RWPE2 (cell line): Measurements from ENCODE around the gene RNF103.

Source experiments
- ATAC-seq: fragments of 200-7000 bp; cut with Tn5 transposase; 3 replicates; pipeline ENCODE4 v1.9.1; 2021; ENCODE audit warnings: low read depth
- DNase-seq: peaks from one replicate; pipeline ENCODE4 v3.0.0-alpha.2; 2020; ENCODE audit warnings: low spot score
- H3K27ac ChIP-seq: fragments of 450-650 bp; 2 replicates; pipeline ENCODE4 v1.5.1; 2017; ENCODE audit warnings: mild to moderate bottlenecking; ENCODE audit not compliant: poor library complexity, severe bottlenecking
- H3K27me3 ChIP-seq: fragments of 250-450 bp; sonication (Bioruptor Pico); 2 replicates; pipeline ENCODE4 v1.5.1; 2021; ENCODE audit warnings: mild to moderate bottlenecking, moderate library complexity; ENCODE audit not compliant: insufficient read depth, poor library complexity, severe bottlenecking
- H3K36me3 ChIP-seq: fragments of 250-450 bp; sonication (Bioruptor Pico); 2 replicates; pipeline ENCODE4 v1.5.1; 2020; ENCODE audit warnings: low read depth, mild to moderate bottlenecking, moderate library complexity
- H3K4me1 ChIP-seq: fragments of 250-450 bp; sonication (Bioruptor Pico); 2 replicates; pipeline ENCODE4 v1.5.1; 2021; ENCODE audit warnings: mild to moderate bottlenecking, moderate library complexity; ENCODE audit not compliant: insufficient read depth, poor library complexity, severe bottlenecking
- H3K4me3 ChIP-seq: fragments of 250-450 bp; sonication (Bioruptor Pico); 2 replicates; pipeline ENCODE4 v1.5.1; 2021; ENCODE audit warnings: mild to moderate bottlenecking, moderate library complexity; ENCODE audit not compliant: severe bottlenecking
- H3K9me3 ChIP-seq: fragments of 250-450 bp; sonication (Bioruptor Pico); 2 replicates; pipeline ENCODE4 v1.5.1; 2021; ENCODE audit warnings: mild to moderate bottlenecking, moderate library complexity; ENCODE audit not compliant: severe bottlenecking
- TF ChIP-seq, protein P1 (sequence below): fragments of 450-650 bp; IDR thresholded peaks from one replicate; pipeline ENCODE4 v1.5.1; 2017; ENCODE audit warnings: mild to moderate bottlenecking, moderate library complexity; ENCODE audit not compliant: poor library complexity, severe bottlenecking

The RNF103 gene

DNA sequence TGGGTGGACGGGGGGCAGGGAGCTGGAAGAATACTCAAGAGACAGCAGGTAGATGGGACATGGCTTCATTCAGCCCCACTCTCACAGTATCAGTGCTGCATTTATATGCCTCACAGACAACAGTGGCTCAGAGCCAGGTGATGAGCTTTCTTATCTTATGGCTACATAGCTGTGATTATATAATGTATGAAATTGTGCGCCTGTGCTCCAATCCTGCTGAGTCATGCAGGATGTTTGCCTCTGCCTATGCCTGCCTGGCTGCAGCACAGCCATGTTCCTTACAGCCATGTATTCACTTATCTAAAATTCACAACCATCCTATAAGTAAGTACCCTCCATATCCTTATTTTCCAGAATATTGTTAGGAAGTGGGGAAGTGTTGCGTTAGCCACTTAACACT, 37.7 kb upstream of the RNF103 start:
- Histone ChIP-seq H3K36me3 (no peaks in the 10 kb centered on the region), H3K4me1 (no peaks in the 10 kb centered on the region), H3K9me3 (no peaks in the 10 kb centered on the region), H3K27me3 (no peaks in the 10 kb centered on the region), H3K27ac (no peak overlapping the region), H3K4me3 (no peak overlapping the region)
- DNase-seq (no peak), ATAC-seq (no peak)
- TF ChIP-seq, protein P1, sequence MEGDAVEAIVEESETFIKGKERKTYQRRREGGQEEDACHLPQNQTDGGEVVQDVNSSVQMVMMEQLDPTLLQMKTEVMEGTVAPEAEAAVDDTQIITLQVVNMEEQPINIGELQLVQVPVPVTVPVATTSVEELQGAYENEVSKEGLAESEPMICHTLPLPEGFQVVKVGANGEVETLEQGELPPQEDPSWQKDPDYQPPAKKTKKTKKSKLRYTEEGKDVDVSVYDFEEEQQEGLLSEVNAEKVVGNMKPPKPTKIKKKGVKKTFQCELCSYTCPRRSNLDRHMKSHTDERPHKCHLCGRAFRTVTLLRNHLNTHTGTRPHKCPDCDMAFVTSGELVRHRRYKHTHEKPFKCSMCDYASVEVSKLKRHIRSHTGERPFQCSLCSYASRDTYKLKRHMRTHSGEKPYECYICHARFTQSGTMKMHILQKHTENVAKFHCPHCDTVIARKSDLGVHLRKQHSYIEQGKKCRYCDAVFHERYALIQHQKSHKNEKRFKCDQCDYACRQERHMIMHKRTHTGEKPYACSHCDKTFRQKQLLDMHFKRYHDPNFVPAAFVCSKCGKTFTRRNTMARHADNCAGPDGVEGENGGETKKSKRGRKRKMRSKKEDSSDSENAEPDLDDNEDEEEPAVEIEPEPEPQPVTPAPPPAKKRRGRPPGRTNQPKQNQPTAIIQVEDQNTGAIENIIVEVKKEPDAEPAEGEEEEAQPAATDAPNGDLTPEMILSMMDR: no peak

GRCh38 chr2:86650188-86650587, 26.5 kb upstream of the RNF103 start:
- no peaks in the 10 kb centered on the region for H3K36me3 ChIP-seq

DNA sequence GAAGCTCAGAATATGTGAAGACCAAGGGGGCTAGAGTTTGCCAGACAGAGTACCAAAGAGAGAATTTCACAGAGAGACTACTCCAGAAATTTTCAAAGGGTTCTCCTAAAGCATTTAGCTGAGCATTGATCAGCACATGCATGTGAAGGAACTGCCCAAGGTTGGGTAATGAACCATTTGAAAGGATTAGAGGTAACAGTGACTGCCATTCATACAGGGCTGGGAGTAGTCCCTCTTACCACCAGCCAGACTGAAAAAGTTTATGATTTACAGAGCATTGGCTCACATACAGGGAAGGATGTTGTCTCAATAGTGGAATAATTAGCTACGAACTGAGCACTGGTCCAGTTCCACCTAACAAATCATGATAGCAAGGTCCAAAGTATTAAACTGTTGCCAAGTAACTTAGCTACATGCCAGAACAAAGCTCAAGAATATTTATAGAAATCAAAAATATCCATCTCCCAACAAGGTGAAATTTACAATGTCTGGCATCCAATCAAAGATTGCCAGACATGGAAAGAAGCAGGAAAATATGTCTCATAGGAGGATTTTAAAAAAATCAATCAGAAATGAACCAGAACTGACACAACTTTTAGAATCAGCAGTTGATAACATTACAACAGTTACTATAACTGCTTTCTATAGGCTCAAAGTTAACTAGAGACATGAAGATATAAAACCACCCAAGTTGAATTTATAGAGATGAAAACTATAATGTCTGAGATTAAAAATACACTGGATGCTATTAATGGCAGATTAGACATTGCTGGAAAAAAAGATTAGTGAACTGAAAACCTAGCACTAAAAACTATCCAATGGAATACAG, 25.7 kb upstream of the RNF103 start:
- TF ChIP-seq, protein P1: no peak
- DNase-seq (no peak), ATAC-seq (no peak)
- Histone ChIP-seq H3K4me1 (no peaks in the 10 kb centered on the region), H3K4me3 (no peak overlapping the region), H3K27ac (no peak overlapping the region), H3K36me3 (no peaks in the 10 kb centered on the region), H3K9me3 (no peaks in the 10 kb centered on the region), H3K27me3 (no peaks in the 10 kb centered on the region)

More at GRCh38 chr2:86650188-86650587, 26.5 kb upstream of the RNF103 start:
- Histone ChIP-seq H3K4me1 (no peaks in the 10 kb centered on the region), H3K9me3 (no peaks in the 10 kb centered on the region), H3K4me3 (no peak overlapping the region), H3K27me3 (no peaks in the 10 kb centered on the region), H3K27ac (no peak overlapping the region)
- ATAC-seq: no peak
- TF ChIP-seq, protein P1: no peak
- no peak for DNase-seq

GRCh38 chr2:86648681-86649080, 25.0 kb upstream of the RNF103 start:
- H3K27ac ChIP-seq: no peak overlapping the region
- no peaks in the 10 kb centered on the region for H3K27me3 ChIP-seq
- H3K4me1 ChIP-seq: no peaks in the 10 kb centered on the region
- TF ChIP-seq, protein P1: no peak
- DNase-seq (no peak), ATAC-seq (no peak)
- no peaks in the 10 kb centered on the region for H3K9me3 ChIP-seq
- no peaks in the 10 kb centered on the region for H3K36me3 ChIP-seq
- H3K4me3 ChIP-seq: no peak overlapping the region

DNA sequence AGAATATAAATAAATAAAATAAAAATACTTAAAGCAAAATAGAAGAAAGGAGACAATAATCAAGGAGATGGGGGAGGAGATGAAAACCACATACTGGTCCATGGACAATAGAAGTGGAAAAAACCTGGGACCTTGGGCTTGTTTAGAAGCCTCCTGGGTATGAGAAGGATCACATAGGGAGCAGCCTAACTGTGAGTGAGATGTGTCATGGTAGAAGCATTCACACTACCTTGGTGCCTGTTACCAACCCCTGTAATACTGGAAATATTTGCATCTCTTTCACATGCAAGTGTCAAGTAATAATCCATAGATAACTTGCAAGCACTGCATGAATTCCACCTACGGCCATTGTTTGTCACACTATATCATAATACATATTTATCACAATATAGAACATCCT, 23.2 kb upstream of the RNF103 start:
- no peaks in the 10 kb centered on the region for H3K9me3 ChIP-seq
- no peaks in the 10 kb centered on the region for H3K27me3 ChIP-seq
- TF ChIP-seq, protein P1: no peak
- no peak overlapping the region for H3K4me3 ChIP-seq
- H3K27ac ChIP-seq: no peak overlapping the region
- H3K36me3 ChIP-seq: no peaks in the 10 kb centered on the region
- ATAC-seq (no peak), DNase-seq (no peak)
- H3K4me1 ChIP-seq: no peaks in the 10 kb centered on the region
